MM.1S (cell line): ENCODE measurements around the gene SPATA31C2.
"Not testable (repeated sequence)": the region's sequence is repeated elsewhere in the genome, so short reads cannot be mapped to it uniquely, and the experiment has no call there.

Experiments used
- DNase-seq: peaks from one replicate; pipeline ENCODE4 v3.0.0-alpha.2; 2015
- H2AFZ ChIP-seq: fragments of 300-600 bp; sonication (generic); 2 replicates; pipeline ENCODE4 v1.6.0; 2016; ENCODE audit warnings: antibody characterized with exemption, low read length
- H3F3A ChIP-seq: fragments of 300-600 bp; sonication (generic); 2 replicates; pipeline ENCODE4 v1.6.1; 2016; ENCODE audit warnings: mild to moderate bottlenecking, antibody characterized with exemption, low read length, moderate library complexity, mixed read lengths; ENCODE audit not compliant: insufficient read depth
- H3K27ac ChIP-seq: fragments of 300-600 bp; sonication (generic); 2 replicates; pipeline ENCODE4 v1.5.1; 2016; ENCODE audit warnings: mild to moderate bottlenecking, low read length
- H3K27me3 ChIP-seq: fragments of 300-600 bp; sonication (generic); replicated peaks from 2 replicates; pipeline ENCODE4 v1.6.0; 2016; ENCODE audit warnings: low read length; ENCODE audit not compliant: insufficient read depth
- H3K36me3 ChIP-seq: fragments of 300-600 bp; sonication (generic); replicated peaks from 2 replicates; pipeline ENCODE4 v1.6.1; 2016; ENCODE audit warnings: mild to moderate bottlenecking, low read length, mixed read lengths; ENCODE audit not compliant: insufficient read depth
- H3K4me1 ChIP-seq: fragments of 300-600 bp; sonication (generic); 2 replicates; pipeline ENCODE4 v1.6.1; 2016; ENCODE audit warnings: low read length, mixed read lengths
- H3K4me2 ChIP-seq: fragments of 300-600 bp; sonication (generic); 2 replicates; pipeline ENCODE4 v1.6.0; 2016; ENCODE audit warnings: low read depth, low read length
- H3K4me3 ChIP-seq: fragments of 300-600 bp; sonication (generic); 2 replicates; pipeline ENCODE4 v1.5.1; 2016; ENCODE audit warnings: low read length, mixed read lengths
- H3K79me2 ChIP-seq: fragments of 300-600 bp; sonication (generic); 2 replicates; pipeline ENCODE4 v1.6.1; 2016; ENCODE audit warnings: mixed run types, low read length, mixed read lengths
- H3K9ac ChIP-seq: fragments of 300-600 bp; sonication (generic); 2 replicates; pipeline ENCODE4 v1.6.1; 2016; ENCODE audit warnings: low read length, mixed read lengths
- H3K9me2 ChIP-seq: fragments of 300-600 bp; sonication (generic); replicated peaks from 2 replicates; pipeline ENCODE4 v1.6.1; 2016; ENCODE audit warnings: mild to moderate bottlenecking, low read length, mixed read lengths; ENCODE audit not compliant: insufficient read depth
- H3K9me3 ChIP-seq: fragments of 300-600 bp; sonication (generic); replicated peaks from 2 replicates; pipeline ENCODE4 v1.6.1; 2016; ENCODE audit warnings: mild to moderate bottlenecking, low read length, mixed read lengths; ENCODE audit not compliant: insufficient read depth
- H4K20me1 ChIP-seq: fragments of 300-600 bp; sonication (generic); 2 replicates; pipeline ENCODE4 v1.6.1; 2016; ENCODE audit warnings: mild to moderate bottlenecking, low read length, moderate library complexity, mixed read lengths; ENCODE audit not compliant: insufficient read depth
- EZH2 ChIP-seq: fragments of 300-600 bp; sonication (generic); optimal IDR thresholded peaks from 2 replicates; pipeline ENCODE3; 2017; ENCODE audit warnings: low read depth, mild to moderate bottlenecking, antibody characterized with exemption, low read length, mixed read lengths
- EZH2phosphoT487 ChIP-seq: fragments of 300-600 bp; sonication (generic); IDR thresholded peaks from 2 replicates; pipeline ENCODE4 v1.6.1; 2018; ENCODE audit warnings: antibody characterized with exemption, low read length
- TF ChIP-seq, protein P1 (sequence below): fragments of 300-600 bp; sonication (generic); IDR thresholded peaks from 2 replicates; pipeline ENCODE4 v1.5.1; 2016; ENCODE audit warnings: antibody characterized with exemption, low read length, mixed read lengths

SPATA31C2 gene

DNA sequence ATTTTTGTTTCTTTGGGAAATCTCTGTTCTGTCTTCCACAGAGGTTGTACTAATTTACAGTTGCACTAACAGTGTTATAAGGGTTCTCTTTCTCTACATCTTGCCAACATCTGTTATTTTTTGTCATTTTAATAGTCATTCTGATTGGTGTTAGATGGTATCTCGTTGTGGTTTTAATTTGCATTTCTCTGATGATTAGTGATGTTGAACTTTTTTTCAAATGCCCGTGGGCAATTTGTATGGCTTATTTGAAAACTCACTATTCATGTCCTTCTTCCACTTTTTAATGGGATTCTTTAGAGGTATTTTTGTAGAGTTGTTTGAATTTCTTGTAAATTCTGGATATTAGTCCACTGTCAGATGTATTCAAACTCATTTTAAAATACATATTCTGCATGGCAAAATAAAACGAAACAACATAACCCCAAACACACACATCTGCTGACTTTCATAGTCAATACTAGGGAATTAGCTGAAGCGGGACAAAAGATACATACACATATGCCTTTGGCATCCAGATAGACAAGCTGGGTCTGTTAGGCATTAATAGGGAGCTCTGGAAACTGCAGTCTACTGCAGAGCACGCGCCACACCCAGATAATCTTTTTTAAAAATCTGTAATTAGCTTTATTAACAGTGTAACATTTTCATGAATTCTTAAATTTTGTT, 5.8 kb upstream of the SPATA31C2 start:
- H3K27ac ChIP-seq, result no peak overlapping the region
- TF ChIP-seq EZH2phosphoT487 (no peak), EZH2 (no peak)
- TF ChIP-seq, protein P1, sequence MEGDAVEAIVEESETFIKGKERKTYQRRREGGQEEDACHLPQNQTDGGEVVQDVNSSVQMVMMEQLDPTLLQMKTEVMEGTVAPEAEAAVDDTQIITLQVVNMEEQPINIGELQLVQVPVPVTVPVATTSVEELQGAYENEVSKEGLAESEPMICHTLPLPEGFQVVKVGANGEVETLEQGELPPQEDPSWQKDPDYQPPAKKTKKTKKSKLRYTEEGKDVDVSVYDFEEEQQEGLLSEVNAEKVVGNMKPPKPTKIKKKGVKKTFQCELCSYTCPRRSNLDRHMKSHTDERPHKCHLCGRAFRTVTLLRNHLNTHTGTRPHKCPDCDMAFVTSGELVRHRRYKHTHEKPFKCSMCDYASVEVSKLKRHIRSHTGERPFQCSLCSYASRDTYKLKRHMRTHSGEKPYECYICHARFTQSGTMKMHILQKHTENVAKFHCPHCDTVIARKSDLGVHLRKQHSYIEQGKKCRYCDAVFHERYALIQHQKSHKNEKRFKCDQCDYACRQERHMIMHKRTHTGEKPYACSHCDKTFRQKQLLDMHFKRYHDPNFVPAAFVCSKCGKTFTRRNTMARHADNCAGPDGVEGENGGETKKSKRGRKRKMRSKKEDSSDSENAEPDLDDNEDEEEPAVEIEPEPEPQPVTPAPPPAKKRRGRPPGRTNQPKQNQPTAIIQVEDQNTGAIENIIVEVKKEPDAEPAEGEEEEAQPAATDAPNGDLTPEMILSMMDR, result no peak
- DNase-seq, result no peak
- H3K9me3 ChIP-seq, result no peaks in the 10 kb centered on the region
- no peaks in the 10 kb centered on the region for H3K4me1 ChIP-seq
- no peaks in the 10 kb centered on the region for H3K79me2 ChIP-seq
- no peak overlapping the region for H2AFZ ChIP-seq
- H3K9ac ChIP-seq, result no peak overlapping the region
- no peak overlapping the region for H3K4me2 ChIP-seq
- no peaks in the 10 kb centered on the region for H4K20me1 ChIP-seq
- no peaks in the 10 kb centered on the region for H3K27me3 ChIP-seq
- no peaks in the 10 kb centered on the region for H3K9me2 ChIP-seq
- no peaks in the 10 kb centered on the region for H3K36me3 ChIP-seq
- H3K4me3 ChIP-seq, result no peak overlapping the region
- no peaks in the 10 kb centered on the region for H3F3A ChIP-seq

DNA sequence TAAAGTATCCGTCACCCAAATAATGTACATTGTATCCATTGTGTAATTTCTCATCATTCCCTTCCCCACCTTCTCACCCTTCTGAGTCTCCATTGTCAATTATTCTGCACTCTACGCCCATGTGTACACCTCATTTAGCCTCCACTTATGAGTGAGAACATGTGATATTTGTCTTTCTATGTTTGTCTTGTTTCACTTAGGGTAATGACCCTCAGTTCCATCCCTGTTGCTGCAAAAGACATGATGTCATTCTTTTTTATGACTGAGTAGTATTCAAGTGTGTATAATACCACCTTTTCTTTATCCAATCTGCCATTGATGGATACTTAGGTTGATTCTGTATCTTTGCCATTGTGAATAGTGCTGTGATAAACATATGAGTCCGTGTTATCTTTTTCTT, 4.9 kb upstream of the SPATA31C2 start:
- no peak overlapping the region for H3K4me3 ChIP-seq
- no peak for DNase-seq
- H3K27me3 ChIP-seq, result no peaks in the 10 kb centered on the region
- H3K9ac ChIP-seq, result no peak overlapping the region
- no peak overlapping the region for H3K4me2 ChIP-seq
- H3K79me2 ChIP-seq, result no peaks in the 10 kb centered on the region
- no peaks in the 10 kb centered on the region for H3K9me3 ChIP-seq
- TF ChIP-seq, protein P1, result no peak
- no peak for TF ChIP-seq EZH2
- TF ChIP-seq EZH2phosphoT487, result no peak
- H2AFZ ChIP-seq, result no peak overlapping the region
- H3K9me2 ChIP-seq, result no peaks in the 10 kb centered on the region
- no peaks in the 10 kb centered on the region for H3K4me1 ChIP-seq
- H3F3A ChIP-seq, result no peaks in the 10 kb centered on the region
- H3K36me3 ChIP-seq, result no peaks in the 10 kb centered on the region
- H4K20me1 ChIP-seq, result no peaks in the 10 kb centered on the region
- no peak overlapping the region for H3K27ac ChIP-seq

DNA sequence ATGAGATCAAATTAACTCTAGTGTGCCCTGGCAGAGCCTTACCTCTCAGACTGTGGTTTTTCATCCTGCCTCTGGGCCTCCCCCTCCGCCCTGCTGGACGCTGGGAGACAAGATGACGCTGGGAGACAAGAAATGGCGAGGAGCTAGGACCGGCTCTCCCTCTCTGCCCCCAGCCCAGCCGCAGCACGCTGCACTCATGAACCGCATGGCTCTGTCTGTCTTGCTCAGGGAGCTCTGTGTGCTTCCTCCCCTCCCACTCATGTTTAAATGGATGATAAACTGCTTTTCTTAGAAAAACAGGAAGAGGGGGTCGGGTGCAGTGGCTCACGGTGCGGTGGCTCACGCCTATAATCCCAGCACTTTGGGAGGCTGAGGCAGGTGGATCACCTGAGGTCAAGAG, 4.7 kb downstream of the SPATA31C2 start:
- H4K20me1 ChIP-seq, H3K27ac ChIP-seq: not testable (repeated sequence)

DNA sequence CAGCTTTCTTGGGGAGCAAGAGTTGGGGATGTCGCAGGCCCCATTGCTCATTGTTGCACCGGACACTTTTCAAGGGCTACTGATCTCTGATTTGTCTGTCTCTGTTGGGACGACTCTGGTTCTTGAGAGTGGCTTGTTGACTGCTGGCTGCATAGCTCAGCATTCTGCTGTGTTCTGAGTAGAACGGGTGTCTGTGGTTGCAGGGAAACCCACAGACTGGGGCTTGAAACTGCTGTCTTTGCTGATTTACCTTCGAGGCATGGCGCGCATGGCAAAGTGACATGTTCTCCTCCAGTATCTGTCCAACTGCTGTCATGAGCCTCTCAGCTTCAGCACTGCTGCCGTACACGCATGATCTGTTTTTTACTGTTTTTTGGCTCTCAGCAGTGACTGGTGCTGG, 8.7 kb downstream of the SPATA31C2 start:
- H3K27me3 ChIP-seq, H3K9me3 ChIP-seq, H3K9me2 ChIP-seq, H3K4me2 ChIP-seq, H3F3A ChIP-seq, H3K4me3 ChIP-seq, H2AFZ ChIP-seq, H4K20me1 ChIP-seq, H3K9ac ChIP-seq, H3K79me2 ChIP-seq, H3K36me3 ChIP-seq, H3K27ac ChIP-seq, H3K4me1 ChIP-seq: not testable (repeated sequence)
- peak; percentile 51 for DNase-seq

More for the DNA sequence above, 4.7 kb downstream of the SPATA31C2 start:
- not testable (repeated sequence) for H3K27me3 ChIP-seq, H2AFZ ChIP-seq, H3K9ac ChIP-seq, H3K36me3 ChIP-seq, H3F3A ChIP-seq, DNase-seq, H3K4me1 ChIP-seq, H3K9me2 ChIP-seq, H3K9me3 ChIP-seq, H3K4me2 ChIP-seq, H3K79me2 ChIP-seq, H3K4me3 ChIP-seq

DNA sequence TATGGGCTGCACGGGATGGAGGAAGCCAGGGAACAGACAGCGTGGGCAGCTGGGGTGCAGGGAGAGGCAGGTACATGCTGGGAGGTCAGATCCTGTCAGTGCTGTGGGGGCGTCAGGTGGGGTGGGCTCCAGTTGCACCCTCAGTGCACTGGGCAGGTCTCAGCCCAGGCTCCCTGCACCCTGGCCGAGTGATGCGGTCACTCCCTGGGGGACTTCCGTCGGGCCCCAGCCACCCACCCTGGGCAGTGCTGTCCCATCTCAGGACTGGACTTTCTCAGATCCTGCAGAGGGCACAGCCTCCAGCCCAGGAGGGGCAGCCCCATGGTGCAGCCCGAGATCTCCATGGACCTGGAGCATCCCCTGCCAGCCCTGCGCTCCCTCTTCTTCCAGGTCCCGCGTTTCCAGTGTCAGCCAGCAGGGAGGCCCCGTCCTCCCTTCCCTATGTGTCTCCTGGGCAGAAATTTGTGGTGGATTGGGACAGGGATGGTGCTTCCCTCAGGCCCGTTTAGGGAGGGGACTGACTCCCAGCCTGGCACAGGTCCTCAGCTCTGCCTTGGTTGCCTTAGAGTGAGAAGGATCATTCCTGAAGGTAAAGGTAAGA, 10.5 kb downstream of the SPATA31C2 start:
- H3K36me3 ChIP-seq, H3K4me3 ChIP-seq, H3K9ac ChIP-seq, H3K27ac ChIP-seq, H3K79me2 ChIP-seq, H3K27me3 ChIP-seq, H3K4me1 ChIP-seq, DNase-seq, H3K4me2 ChIP-seq, H3F3A ChIP-seq, H3K9me2 ChIP-seq, H3K9me3 ChIP-seq, H2AFZ ChIP-seq, H4K20me1 ChIP-seq: not testable (repeated sequence)

DNA sequence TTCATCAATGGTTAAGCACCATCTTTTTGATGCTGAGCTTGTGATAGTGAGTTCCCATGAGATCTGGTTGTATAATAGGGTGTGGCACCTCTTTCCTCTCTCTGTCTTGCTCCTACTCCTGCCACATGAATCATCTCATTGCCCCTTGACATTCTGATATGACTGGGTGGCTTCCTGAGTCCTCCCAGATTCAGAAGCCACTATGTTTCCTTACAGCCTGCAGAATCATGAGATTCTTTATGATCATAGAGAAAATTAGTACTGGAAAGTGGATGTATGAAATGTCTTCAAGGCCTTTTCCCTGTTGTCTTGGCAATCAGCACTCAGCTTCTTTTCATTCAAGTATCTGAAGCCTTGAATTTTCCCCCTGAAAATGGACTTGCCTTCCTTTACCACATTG, 14.9 kb downstream of the SPATA31C2 start:
- H4K20me1 ChIP-seq, result not testable (repeated sequence)

More for the DNA sequence above, 14.9 kb downstream of the SPATA31C2 start:
- H3K36me3 ChIP-seq, H3K9ac ChIP-seq, H3F3A ChIP-seq, H3K79me2 ChIP-seq, DNase-seq, H2AFZ ChIP-seq, H3K9me2 ChIP-seq, H3K27me3 ChIP-seq, H3K4me2 ChIP-seq, H3K4me1 ChIP-seq, H3K9me3 ChIP-seq, H3K4me3 ChIP-seq, H3K27ac ChIP-seq: not testable (repeated sequence)
